GM12892 (cell line): ENCODE measurements around the gene FGF10.

ENCODE experiments used
- POLR2A ChIP-seq: IDR thresholded peaks from 2 replicates; pipeline ENCODE4 v1.6.1; 2011; ENCODE audit warnings: low read depth, low read length, control low read depth
- POLR2AphosphoS5 ChIP-seq: IDR thresholded peaks from 2 replicates; pipeline ENCODE4 v1.6.1; 2011; ENCODE audit warnings: low read depth, low read length, control low read depth
- TAF1 ChIP-seq: IDR thresholded peaks from 2 replicates; pipeline ENCODE4 v1.6.1; 2011; ENCODE audit warnings: low read depth, mild to moderate bottlenecking, control low read depth, low read length, borderline replicate concordance

DNA sequence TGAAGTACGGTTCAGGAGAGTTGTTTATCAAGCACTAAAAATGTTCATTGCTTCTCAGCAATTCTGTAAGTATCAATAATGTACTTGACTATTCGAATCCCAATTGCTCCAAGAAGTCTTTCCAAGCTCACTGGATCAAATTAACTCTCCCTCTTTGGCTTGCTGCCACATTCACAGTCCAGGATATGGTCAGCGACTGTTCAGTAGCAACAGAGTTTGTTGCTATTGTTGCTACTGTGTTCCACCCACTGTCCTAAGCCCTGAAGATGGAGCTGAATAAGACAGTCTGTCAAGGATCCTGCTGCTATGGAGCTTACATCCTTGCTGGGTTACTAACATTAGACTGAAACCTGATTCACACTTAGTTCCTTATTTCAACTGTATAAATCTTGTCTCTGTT, 110.8 kb downstream of the FGF10 start:
- TF ChIP-seq TAF1 (no peak), POLR2A (no peak), POLR2AphosphoS5 (no peak)
